ENCODE results near the gene TTC39A.

DNA sequence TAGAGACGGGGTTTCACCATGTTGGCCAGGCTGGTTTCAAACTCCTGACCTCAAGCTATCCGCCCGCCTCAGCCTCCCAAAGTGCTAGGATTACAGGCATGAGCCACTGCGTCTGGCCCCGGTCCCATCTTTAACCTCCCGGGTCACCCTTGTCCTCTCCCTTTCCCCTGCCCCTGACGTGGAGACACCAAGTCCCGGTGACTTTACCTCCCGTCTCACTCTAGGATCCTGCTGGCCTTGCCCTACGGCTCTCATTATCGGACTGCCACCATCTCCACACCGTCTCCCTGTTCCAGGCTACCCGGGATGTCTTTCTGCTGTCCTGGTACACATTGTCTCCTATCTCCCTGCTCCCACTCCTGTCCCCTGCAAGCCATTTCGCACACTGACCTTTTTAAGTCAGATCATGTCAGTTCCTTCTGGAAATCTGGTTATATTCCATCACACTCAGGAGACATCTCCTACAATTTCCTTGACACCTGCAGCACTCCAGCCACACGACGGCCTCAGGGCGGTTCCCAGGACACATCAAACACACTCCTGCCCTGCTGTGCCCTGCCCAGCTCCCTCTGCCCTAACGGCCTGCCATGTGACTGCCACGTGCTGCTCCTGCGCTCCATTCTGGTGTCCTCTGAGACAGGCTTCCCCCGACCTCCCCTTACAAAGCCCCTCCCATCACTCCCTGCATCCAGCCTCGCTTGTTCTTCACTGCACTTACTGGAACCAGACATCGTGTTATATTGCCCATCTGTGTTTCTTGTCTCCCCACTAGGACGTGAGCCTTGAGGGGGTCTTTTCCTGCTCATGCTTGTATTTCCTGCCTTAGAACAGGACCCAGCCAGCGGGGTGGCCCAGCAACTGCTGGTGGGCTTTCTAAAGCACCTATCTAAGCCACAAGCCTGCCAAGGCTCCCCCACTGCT, 32.7 kb downstream of the TTC39A start:
- TF ChIP-seq EZH2phosphoT487 (IDR thresholded peaks at IDR 0.05; ENCODE audit: low read length) (no peak), CTCF (IDR thresholded peaks at IDR 0.05; ENCODE audit: low read length) (no peak), EZH2 (optimal IDR thresholded peaks at IDR 0.05; ENCODE audit: low read depth, low read length) (no peak)

Measured in MM.1S (cell line).